Gastroesophageal sphincter (tissue), 2 donors: ENCODE measurements around the gene CEP78.

ENCODE experiments used
- EP300 ChIP-seq: sonication (generic); formaldehyde crosslinking; IDR thresholded peaks from one replicate; pipeline ENCODE4 v1.6.1; 2017; ENCODE audit warnings: antibody characterized with exemption, mild to moderate bottlenecking
- POLR2AphosphoS5 ChIP-seq: sonication (generic); formaldehyde crosslinking; IDR thresholded peaks from one replicate; pipeline ENCODE4 v1.6.1; 2017; ENCODE audit warnings: antibody characterized with exemption

DNA sequence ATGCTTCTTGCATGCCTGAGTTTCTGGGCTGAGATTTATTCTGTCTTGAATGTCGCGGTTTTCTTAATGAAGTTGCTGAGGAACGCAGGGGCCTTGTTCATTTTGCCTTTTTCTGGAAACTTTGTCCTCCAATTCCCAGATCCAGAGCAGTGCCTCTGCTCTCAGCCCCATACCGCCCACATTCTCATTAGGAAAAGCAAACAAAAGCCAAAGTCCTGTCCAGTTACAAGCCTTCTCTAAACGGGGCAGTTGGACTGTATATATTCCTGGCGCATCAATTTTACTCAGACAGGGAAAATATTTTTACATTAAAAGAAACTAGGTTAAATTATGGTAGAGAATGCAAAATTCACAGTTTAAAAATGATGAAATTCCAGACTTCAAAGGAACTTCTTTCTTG is 59.9 kb downstream of the CEP78 start:
- TF ChIP-seq EP300 = no peak
- no peak for TF ChIP-seq POLR2AphosphoS5
